Sciatic nerve (tissue), 2 donors: ENCODE results near the gene C16orf96. TPM values are rescaled to one million over a fixed set of nuclear protein-coding genes. Genes with fewer than 3 reads are reported as not detected.

ENCODE experiments used
- ATAC-seq: fragments of 200-7000 bp; cut with Tn5 transposase; one replicate; pipeline ENCODE4 v1.9.1; 2020; ENCODE audit warnings: mild to moderate bottlenecking, moderate library complexity
- DNase-seq: peaks from one replicate; pipeline ENCODE4 v3.0.0-alpha.2; 2020; ENCODE audit warnings: low spot score
- intact Hi-C: fragments of 100-400 bp; cut with DNase I; formaldehyde crosslinking; loops from one replicate; pipeline ENCODE4 v1.14.2; 2022
- total RNA-seq: library from RNA; stranded (reverse); fragmentation: NEBNext Ultra II Directional; extraction: Animal tissue kit (Norgen Biotek cat#: 25700); gene quantifications from one replicate; pipeline ENCODE4 v1.2.1, GENCODE V29; 2021
- donor health status: DM: no; HTN: no; CAD: no.
- donor health status: DM: no; HTN: no; CAD: no.

Gene C16orf96
- total RNA-seq, 1 donor from 2014 or later: 0.22 TPM

DNA sequence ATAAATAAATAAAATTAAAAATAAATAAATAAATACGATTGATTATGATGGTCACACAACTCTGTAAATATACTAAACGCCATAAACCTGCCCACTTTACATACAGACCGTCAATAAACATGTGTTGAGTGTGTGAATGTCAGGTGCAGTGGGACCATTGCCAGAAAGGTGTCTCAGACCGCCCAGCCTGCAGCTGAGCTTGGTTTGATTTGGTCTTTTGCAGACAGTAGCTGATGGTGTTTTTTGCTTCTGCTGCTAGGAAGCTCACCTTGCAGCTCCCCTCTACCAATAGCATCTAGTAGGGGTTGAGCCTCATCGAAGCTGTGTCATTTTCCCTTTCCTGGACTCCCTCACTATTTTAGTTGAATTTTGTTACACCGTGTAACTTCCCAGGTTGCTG is 35.1 kb downstream of the C16orf96 start:
- no peak for ATAC-seq
- no peak for DNase-seq

DNA sequence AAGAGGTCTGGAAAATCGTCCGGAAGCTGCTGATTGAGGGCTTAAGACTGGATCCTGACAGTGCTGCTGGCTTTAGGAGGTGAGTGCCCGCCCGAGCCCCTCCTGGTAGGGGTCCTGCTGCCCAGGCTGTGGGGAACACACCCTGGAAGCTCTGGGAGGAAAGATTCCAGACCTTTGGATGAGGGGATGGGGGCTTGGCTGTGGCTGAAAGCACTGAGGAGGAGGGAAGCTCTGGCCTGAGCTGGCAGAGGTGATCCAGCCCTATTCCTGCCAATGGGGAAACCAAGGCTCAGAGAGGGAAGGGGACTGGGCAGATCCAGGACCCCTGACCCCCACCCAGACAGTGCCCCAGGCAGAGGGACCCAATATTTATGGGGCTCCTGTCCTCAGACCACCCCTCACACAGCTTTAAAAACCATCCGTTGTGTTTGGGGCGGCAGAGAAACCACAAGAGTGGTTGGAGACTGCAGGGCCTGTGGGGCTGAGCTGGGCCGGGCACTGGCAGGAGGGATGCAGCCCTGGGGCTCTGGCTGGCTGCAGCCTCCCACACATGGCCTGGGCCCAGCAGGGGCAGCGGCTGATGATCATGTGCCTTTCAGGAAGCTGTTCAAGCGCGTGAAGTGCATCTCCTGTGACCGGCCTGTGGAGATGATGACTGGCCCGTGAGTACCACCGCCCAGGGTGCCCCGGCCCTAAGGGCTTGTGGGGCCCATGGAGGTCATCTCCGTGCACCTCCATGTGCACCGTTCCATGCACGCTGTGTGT is 35.7 kb downstream of the C16orf96 start:
- intact Hi-C loops: no loop called here
- ATAC-seq (no peak), DNase-seq (no peak)

More for the DNA sequence above, 35.1 kb downstream of the C16orf96 start:
- intact Hi-C loops: no loop called here

DNA sequence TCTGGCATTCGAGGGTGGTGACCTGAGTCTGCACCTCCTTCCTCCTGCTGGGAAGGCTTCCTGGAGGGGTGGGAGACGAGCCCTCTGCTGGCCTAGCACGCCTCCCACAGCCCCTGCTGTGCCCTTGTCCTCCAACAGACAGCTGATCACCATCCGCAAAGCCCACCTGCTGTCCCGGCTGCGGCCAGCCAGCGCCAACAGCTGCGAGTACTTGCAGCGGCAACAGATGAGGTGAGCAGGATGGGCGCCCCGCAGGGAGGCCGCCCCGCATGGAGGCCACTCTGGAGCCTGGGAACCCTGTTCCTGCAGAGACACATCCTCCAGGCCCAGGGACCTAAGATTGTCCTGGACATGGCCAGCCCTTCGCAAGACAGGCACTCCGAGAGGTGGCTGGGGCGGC is 36.9 kb downstream of the C16orf96 start:
- DNase-seq (no peak), ATAC-seq (no peak)
- intact Hi-C loops: no loop called here

DNA sequence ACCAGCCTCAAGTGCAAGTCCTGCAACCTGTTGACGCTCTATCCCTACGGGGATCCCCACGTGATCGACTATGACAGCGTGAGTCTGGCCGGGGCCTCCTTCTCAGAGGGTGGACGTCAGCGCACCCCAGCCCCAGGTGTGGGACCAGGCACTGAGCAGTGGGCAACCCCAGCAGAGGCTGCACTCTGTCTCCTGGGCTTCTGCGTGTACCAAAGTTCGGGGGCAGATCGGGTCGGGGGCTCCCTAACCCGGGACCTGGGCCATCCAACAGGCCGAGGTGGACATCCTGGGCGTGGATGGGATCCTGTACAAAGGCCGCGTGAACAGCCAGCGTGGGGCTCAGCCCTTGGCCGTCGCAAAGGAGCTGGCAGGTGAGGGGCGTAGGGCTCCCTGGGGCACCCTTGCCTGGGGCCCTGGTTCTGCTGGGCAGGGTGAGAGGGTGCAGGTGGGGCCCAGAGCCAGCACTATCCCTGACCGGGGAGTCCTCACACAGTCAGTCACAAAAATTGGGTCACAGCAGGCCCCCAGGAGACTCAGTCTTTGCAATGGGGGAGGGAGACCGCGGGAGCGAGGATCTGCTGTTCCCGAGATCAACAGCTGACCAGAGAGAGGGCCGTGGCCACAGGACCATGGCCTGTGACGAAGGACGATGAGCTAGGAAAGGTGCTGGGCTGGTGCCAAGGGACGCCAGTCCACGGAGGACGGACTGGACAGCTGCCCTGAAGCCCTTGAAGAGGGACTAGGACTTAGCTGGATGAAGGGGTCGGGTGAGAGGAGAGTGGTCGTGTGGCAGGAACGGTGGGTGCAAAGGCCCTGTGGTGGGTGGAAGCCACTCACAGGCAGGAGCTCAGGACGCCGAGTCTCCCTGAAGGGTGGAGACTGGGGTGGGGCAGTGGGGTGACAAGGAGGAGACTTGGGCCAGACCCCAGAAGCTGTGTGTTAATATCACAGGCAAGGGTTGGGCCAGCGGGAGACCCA is 38.6 kb downstream of the C16orf96 start:
- ATAC-seq: no peak
- intact Hi-C loops: no loop called here
- DNase-seq: no peak

DNA sequence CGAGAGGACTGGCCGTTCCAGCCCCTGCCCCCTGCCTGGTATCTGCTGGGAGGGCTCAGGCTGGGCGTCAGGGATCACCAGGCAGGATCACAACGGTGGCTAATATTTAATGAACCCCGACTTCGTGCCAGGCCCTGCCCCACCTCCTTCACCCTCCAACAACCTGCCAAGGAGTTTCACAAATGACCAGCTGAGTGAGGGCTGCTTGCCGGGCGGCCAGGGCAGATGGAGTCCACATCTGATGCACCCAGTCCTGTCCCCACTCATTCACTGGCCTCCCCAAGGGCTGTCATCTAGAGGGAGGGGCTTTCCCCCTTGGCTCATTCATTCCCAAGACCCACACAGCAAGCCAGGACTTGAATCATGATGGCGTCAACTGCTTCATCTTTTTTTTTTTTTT is 41.0 kb downstream of the C16orf96 start:
- intact Hi-C loops: no loop called here
- DNase-seq: no peak
- ATAC-seq: no peak

DNA sequence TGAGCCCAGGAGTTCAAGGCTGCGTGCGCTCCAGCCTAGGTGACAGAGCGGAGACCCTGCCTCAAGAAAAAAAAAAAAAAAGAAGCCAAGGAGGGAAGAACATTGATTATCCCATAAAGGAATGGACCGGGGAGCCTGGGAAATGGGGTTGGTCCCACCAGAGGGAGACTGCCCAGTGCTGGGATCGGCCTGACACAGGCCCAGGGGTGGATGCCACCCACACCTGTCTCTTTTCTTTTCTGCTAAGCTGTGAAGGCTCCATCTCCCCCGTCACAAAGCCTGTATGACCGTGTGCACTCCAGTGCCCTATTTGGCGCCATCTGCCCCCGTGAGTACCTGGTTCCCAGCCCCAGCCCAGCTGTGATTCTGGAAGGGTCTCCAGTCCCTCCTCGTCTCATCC is 42.9 kb downstream of the C16orf96 start:
- intact Hi-C loops: no loop called here
- DNase-seq (no peak), ATAC-seq (no peak)

DNA sequence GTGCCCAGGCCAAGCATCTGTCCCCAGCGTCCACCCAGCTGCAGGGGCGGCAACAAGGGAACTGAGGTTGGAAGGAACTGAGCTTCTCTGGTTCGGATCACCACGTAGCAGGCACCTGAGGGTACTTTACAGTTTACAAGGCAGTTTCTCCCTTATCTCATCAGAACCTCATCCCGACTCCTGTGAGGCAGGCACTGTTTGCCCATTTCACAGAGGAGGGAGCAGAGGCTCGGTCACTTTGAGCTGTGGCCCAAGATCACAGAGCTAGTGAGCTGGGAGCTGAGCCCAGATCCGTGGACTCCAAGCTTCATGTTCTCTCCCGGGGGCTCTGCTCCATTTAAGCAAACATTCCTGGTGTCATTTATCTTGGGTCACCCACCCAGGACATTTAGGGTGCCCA is 43.4 kb downstream of the C16orf96 start:
- DNase-seq (no peak), ATAC-seq (no peak)
- intact Hi-C loops: no loop called here

DNA sequence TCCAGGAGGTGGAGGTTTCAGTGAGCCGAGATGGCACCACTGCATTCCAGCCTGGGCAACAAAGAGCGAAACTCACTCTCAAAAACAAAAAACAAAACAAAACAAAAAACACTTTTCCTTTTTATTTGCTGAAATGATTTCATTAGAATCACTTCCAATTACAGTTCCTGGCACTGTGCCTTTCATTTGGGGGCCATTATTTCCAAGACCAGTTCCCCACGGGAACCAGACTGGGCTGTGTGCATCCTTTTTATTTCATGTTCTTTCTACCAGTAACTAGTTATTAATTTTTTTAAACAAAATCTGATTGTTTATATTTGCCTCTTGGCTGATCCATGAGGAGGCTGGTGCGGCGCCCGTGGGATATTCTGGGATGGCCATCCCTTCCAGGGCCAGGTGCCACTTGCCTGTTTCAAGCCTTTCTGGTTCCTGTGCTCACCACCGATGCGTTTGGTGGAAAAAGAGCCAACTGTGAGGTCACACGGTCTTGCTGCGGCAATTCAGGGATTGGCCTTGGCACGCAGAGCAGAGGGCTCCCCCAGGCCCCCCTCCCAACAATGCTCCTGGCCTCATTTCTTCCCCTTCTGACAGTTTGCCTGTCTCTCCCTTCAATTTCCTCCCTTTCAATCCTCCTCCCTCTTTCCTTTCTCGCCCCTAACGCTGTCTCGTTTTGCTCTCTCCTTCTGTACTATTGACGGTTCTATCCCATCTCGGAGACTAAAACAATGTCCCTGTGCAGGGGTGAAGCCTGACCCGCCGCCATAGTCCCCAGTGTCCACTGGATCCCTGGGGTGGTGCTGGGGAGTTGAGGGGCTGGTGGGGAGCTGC is 45.1 kb downstream of the C16orf96 start:
- intact Hi-C loops: no loop called here
- ATAC-seq (peak; percentile 76), DNase-seq (peak; percentile 65)

DNA sequence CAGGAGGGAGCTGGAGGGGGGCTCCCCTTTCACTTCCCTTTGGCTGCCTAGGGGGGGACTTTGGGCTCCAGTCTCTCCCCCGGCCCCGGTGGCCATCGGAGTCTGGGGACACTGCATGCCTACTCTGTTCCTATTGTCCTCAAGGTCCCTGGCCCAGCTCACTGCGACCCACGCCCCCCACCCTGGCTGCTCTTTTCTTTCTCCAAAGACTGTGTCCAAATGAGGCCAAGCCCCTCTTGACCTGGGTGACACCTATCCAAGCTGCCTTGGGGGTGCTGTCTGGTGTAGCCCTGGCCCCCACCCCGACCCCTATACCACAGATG is 45.7 kb downstream of the C16orf96 start:
- ATAC-seq: peak; percentile 7
- intact Hi-C loops: no loop called here
- DNase-seq: no peak

DNA sequence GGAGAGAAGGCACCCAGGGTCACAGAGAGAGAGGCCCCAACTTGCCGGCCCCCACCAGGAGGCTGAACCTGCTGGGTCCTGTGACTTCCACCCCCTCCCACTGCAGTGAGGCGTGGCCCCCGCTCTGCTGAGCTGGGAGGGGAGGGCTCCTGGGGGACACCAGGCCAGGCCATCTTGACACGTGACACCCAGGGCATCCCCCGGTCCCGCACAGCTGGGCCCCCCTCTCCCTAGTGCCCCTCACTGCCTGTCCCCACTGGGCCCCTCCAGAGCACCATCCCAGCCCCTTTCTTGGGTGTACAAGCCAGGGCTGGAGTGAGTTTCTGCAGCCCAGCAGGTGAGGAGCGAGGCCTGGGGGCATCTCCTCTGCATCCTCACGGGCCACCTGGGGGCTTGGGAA is 46.2 kb downstream of the C16orf96 start:
- intact Hi-C loops: no loop called here
- no peak for DNase-seq
- ATAC-seq: peak; percentile 5

DNA sequence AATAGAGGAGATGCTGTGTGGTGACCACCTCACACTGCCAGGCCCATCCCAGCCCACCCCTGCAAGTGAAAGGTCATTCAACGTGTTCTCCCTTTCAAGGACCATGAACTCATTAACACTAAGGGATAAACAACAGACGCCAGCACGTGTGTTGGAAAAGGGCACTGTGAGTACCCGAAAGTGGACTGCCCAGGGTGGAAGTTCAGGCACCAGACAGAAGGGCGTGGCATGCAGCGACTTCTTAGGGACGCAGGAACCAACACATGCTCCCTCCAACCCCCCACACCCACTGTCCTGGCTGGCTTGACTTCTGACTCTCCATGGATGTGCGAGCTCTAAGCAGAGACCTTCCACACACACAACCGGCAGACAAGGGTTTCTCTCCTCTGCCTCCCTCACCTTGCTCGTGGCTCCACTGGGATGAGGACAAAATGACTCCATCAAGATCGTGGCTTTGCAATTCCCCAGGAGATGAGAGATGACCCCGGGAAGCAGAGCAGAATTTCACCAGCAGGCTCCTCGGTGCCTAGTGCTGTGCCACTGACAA is 47.6 kb downstream of the C16orf96 start:
- ATAC-seq (no peak), DNase-seq (no peak)
- intact Hi-C loops: no loop called here

DNA sequence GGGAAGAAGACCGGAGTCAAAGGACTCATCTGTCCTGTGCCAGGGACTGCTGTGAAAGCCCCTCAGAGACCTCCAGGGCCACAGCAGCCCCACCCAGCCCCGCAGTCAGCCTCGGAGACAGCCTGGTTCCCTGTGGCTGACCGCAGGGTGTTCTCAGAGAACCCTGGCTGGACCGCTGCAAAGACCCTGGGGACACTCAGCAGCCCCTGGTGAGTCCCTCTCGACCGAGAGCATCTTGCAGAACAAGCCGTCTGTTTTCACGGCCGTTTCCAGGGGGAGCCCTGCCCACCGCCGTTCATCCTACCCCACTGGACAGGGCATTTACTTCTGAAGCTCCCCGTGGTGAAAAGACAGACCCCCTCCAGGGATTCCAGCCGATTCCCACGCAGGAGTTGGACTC is 48.3 kb downstream of the C16orf96 start:
- ATAC-seq: no peak
- intact Hi-C loops: no loop called here
- no peak for DNase-seq

DNA sequence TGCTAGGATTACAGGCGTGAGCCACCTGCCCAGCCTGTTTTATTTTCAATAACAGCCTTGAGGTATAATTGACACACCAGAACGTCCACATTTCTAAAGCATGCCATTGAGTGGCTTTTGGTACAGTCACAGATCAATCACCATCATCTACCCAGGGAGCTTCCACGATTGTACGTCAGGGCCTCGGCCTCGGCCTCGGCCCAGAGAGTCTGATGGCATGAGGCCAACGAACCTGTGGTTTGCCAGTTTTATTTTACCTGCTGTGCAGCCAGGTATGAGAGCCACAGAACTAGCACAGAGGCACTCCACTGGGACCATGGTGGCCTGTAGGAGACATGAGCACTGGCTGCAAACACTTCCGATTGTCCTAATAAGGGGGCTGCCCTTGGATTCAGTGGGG is 50.2 kb downstream of the C16orf96 start:
- no peak for DNase-seq
- intact Hi-C loops: no loop called here
- no peak for ATAC-seq

DNA sequence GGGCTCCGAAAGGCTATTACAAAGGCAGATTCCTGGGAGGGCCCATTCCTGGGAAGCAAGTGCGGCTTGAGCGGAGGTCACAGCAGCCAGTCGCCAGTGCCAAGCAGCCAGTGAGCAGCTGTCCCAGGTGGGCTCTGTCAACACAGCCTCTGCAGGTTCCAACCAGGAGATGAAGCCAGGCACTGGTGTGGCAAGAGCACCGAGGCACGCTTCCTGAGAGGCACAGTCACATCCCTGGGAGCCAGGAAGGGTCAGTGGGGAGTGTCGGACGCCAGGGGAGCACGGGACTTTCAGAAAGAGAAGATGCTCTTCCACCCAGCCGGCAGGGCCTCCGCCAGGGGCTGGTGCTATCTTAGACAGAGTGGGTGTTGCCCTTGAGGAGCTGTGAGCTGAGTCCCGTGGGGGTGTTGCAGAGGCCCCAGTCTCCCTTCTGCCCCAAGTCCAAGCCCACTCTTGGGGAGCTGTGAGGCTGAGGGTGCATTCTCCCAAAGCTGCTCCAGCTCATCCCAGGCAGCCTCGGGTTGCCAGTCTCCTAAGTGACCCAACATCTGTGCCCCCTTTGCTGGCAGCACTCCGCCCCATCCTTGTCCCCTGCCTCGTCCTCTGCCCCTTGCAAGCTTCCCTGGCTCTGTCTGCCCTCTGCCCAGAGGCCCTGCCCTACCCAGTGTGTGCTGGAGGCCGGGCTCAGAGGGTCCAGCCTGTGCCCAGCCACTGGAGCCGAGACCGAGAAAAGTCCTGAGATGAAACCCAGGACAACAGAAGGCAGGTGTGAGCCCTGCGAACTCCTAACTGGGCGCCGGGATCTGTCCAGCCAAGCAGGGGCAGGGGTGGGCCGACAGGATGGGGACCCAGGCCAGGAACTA is 51.9 kb downstream of the C16orf96 start:
- intact Hi-C loops: no loop called here
- DNase-seq: no peak
- ATAC-seq: no peak

DNA sequence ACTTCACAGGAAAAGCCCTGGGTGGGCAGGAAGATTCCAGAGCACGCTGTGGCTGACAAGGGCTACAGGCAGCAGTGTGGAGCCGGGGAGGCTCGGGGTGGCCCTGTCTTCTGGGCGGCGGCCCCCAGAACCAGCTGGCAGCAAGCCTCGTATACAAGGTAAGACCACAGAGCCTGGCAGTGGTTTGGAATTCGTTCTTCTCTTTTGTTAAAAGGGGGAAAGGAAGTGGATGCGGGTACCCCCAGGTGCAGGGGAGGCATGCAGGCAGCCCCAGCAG is 52.5 kb downstream of the C16orf96 start:
- ATAC-seq: no peak
- intact Hi-C loops: no loop called here

DNA sequence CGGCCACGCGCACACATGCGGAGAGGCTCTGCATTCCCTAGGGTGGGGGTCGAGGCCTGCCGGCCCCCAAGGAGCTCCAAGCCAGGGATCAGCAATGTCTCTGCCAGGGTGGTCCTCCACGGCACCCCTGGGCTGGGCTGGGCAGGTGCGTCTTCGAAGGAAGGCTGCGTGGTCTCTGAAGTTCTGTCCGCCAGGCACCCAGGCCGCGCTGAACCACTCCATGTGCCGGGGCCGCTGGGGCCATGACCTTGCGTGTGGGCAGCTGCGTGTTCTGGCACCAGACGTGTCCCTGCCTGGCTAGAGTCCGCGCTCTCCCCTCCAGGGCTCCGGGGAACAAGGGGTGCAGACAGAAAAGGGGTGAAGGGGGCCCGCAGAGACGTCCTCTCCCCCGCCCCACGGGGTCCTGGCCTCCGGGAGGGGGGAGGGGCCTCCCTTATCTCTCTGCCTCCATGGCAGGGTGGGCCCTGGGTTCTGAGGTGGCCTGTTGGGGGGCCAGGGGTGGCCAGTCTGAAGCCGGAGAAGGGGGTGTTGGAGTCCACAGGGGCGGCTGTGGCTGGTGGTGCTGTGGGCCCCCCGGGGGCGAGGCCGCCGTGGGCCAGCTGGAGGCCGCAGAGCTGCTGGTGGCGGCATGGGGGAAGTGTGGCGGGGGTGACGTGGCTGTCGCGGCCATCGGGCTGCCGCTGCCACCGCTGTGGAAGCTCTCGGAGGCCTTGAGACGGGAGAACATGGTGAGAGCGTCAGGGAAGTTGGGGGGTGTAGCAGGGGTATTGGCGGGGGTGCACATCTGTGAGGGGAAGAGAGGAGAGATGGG is 53.3 kb downstream of the C16orf96 start:
- ATAC-seq (no peak), DNase-seq (peak; percentile 59)
- intact Hi-C loops: no loop called here

More for the DNA sequence above, 52.5 kb downstream of the C16orf96 start:
- no peak for DNase-seq

DNA sequence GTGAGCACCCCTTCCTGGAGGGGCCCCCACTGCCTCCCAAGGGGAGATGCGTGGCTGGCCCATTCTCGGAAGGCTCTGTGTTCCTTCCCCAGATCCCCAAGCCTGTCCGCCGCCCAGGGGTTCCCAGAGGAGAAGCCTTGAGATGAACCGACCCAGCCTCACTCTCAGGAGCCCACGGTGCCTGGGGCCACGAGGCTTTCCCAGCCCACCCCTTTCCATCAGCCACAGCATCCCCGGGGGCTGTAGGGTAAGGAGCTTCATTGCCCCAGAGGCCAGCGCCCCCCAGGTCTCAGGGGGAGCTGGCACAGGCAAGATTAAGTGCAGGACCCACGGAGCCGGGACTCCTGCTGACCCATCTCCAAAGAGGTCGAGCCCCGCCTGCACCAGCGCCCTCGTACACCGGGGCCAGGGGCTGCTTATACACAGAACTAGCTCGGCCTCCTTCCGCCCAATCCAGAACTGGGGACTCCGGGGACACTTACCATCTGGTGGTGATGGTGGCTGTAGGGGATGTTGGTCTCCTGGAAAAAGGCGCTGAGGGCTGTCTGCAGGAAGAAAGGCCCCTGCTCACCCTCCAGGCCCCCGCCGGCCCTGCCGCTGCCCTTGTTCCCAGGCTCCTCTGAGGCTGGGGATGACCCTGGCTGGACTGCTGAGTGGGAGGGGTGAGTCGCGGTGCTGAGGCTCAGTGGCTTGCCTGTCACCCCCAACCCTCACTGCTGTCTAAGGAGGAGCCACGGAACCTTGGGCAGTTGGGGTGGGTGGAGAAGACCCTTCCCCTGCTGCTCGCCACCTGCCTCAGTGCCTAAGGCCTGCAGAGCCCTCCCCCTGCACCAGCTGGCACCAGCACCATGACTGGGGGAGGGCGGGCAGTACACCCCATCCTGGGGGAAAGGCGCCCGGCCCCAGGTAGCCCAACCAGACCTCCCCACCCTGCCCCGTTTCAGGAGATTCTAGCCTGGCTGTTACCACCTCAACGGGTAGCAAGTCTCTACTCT is 54.2 kb downstream of the C16orf96 start:
- intact Hi-C loops: no loop called here
- no peak for ATAC-seq
- no peak for DNase-seq
